ENCODE results near the gene FAHD2A. TPM values are rescaled to one million over a fixed set of nuclear protein-coding genes. Genes with fewer than 3 reads are reported as not detected.
"Not testable (repeated sequence)": the region's sequence is repeated elsewhere in the genome, so short reads cannot be mapped to it uniquely, and the experiment has no call there.

FAHD2A gene
- total and polyA plus RNA-seq, 5 donors from 2014 or later: 9.1 to 24.1 (median 15.6) TPM

GRCh38 chr2:95414015-95414594 is 11.6 kb downstream of the FAHD2A start:
- not testable (repeated sequence) for H3K9me3 ChIP-seq (ENCODE audit: control insufficient read depth in 2 of 2, low read length in 2 of 2); H3K36me3 Mint-ChIP-seq; H3K36me3 ChIP-seq (ENCODE audit: control insufficient read depth, insufficient read depth, low read length); H3K4me1 Mint-ChIP-seq; H3K9me3 Mint-ChIP-seq; H3K27ac ChIP-seq (ENCODE audit: insufficient read depth, low read length, poor library complexity, severe bottlenecking); H3K4me1 ChIP-seq (ENCODE audit: control insufficient read depth, insufficient read depth, low read length, poor library complexity, severe bottlenecking); H3K4me3 ChIP-seq (ENCODE audit: low read depth, low read length); H3K27me3 ChIP-seq (ENCODE audit: control insufficient read depth, insufficient read depth, low read length); H3K4me3 Mint-ChIP-seq; H3K27me3 Mint-ChIP-seq
- peak; percentile 21 to 64 (median 35) for DNase-seq
- H3K27ac Mint-ChIP-seq: peak overlapping the region in 1 of 3 donors; percentile 94
- ATAC-seq (ENCODE audit: low read depth in 2 of 2): peak; percentile 65 to 75

GRCh38 chr2:95415138-95415537 is 12.6 kb downstream of the FAHD2A start:
- H3K4me3 ChIP-seq (ENCODE audit: low read depth, low read length); H3K9me3 ChIP-seq (ENCODE audit: control insufficient read depth in 2 of 2, low read length in 2 of 2); H3K27ac Mint-ChIP-seq; H3K36me3 ChIP-seq (ENCODE audit: control insufficient read depth, insufficient read depth, low read length); ATAC-seq (ENCODE audit: low read depth in 2 of 2); H3K4me3 Mint-ChIP-seq; H3K36me3 Mint-ChIP-seq; H3K27me3 Mint-ChIP-seq; DNase-seq; H3K4me1 Mint-ChIP-seq; H3K9me3 Mint-ChIP-seq; H3K27me3 ChIP-seq (ENCODE audit: control insufficient read depth, insufficient read depth, low read length); H3K27ac ChIP-seq (ENCODE audit: insufficient read depth, low read length, poor library complexity, severe bottlenecking); H3K4me1 ChIP-seq (ENCODE audit: control insufficient read depth, insufficient read depth, low read length, poor library complexity, severe bottlenecking): not testable (repeated sequence)

GRCh38 chr2:95415561-95415960 is 13.1 kb downstream of the FAHD2A start:
- H3K9me3 ChIP-seq (ENCODE audit: control insufficient read depth in 2 of 2, low read length in 2 of 2); H3K27ac Mint-ChIP-seq; H3K9me3 Mint-ChIP-seq; ATAC-seq (ENCODE audit: low read depth in 2 of 2); H3K27ac ChIP-seq (ENCODE audit: insufficient read depth, low read length, poor library complexity, severe bottlenecking); H3K4me1 Mint-ChIP-seq; H3K36me3 Mint-ChIP-seq; H3K4me1 ChIP-seq (ENCODE audit: control insufficient read depth, insufficient read depth, low read length, poor library complexity, severe bottlenecking); H3K4me3 Mint-ChIP-seq; DNase-seq; H3K27me3 ChIP-seq (ENCODE audit: control insufficient read depth, insufficient read depth, low read length); H3K27me3 Mint-ChIP-seq; H3K36me3 ChIP-seq (ENCODE audit: control insufficient read depth, insufficient read depth, low read length); H3K4me3 ChIP-seq (ENCODE audit: low read depth, low read length): not testable (repeated sequence)

- not testable (repeated sequence) for H3K9me3 Mint-ChIP-seq; H3K27ac Mint-ChIP-seq; ATAC-seq (ENCODE audit: low read depth in 2 of 2); H3K27ac ChIP-seq (ENCODE audit: insufficient read depth, low read length, poor library complexity, severe bottlenecking); H3K4me3 ChIP-seq (ENCODE audit: low read depth, low read length); H3K9me3 ChIP-seq (ENCODE audit: control insufficient read depth in 2 of 2, low read length in 2 of 2); H3K4me3 Mint-ChIP-seq; DNase-seq; H3K27me3 Mint-ChIP-seq; H3K4me1 ChIP-seq (ENCODE audit: control insufficient read depth, insufficient read depth, low read length, poor library complexity, severe bottlenecking); H3K36me3 ChIP-seq (ENCODE audit: control insufficient read depth, insufficient read depth, low read length); H3K4me1 Mint-ChIP-seq; H3K36me3 Mint-ChIP-seq; H3K27me3 ChIP-seq (ENCODE audit: control insufficient read depth, insufficient read depth, low read length)
Measured at GRCh38 chr2:95427196-95427867, 24.8 kb downstream of the FAHD2A start.

GRCh38 chr2:95429748-95430467 is 27.4 kb downstream of the FAHD2A start:
- H3K4me1 Mint-ChIP-seq; H3K4me3 Mint-ChIP-seq; H3K9me3 Mint-ChIP-seq; H3K27me3 ChIP-seq (ENCODE audit: control insufficient read depth, insufficient read depth, low read length); DNase-seq; H3K27me3 Mint-ChIP-seq; H3K9me3 ChIP-seq (ENCODE audit: control insufficient read depth in 2 of 2, low read length in 2 of 2); H3K4me3 ChIP-seq (ENCODE audit: low read depth, low read length); H3K36me3 ChIP-seq (ENCODE audit: control insufficient read depth, insufficient read depth, low read length); H3K4me1 ChIP-seq (ENCODE audit: control insufficient read depth, insufficient read depth, low read length, poor library complexity, severe bottlenecking); H3K27ac ChIP-seq (ENCODE audit: insufficient read depth, low read length, poor library complexity, severe bottlenecking); H3K36me3 Mint-ChIP-seq; ATAC-seq (ENCODE audit: low read depth in 2 of 2); H3K27ac Mint-ChIP-seq: not testable (repeated sequence)

- H3K4me1 ChIP-seq (ENCODE audit: control insufficient read depth, insufficient read depth, low read length, poor library complexity, severe bottlenecking); H3K4me3 ChIP-seq (ENCODE audit: low read depth, low read length); DNase-seq; H3K4me3 Mint-ChIP-seq; H3K27ac Mint-ChIP-seq; H3K4me1 Mint-ChIP-seq; H3K9me3 Mint-ChIP-seq; H3K27me3 ChIP-seq (ENCODE audit: control insufficient read depth, insufficient read depth, low read length); H3K27me3 Mint-ChIP-seq; H3K27ac ChIP-seq (ENCODE audit: insufficient read depth, low read length, poor library complexity, severe bottlenecking); H3K36me3 ChIP-seq (ENCODE audit: control insufficient read depth, insufficient read depth, low read length); H3K9me3 ChIP-seq (ENCODE audit: control insufficient read depth in 2 of 2, low read length in 2 of 2); ATAC-seq (ENCODE audit: low read depth in 2 of 2); H3K36me3 Mint-ChIP-seq: not testable (repeated sequence)
Measured at GRCh38 chr2:95433373-95433772, 30.9 kb downstream of the FAHD2A start.

- H3K36me3 Mint-ChIP-seq; H3K4me1 ChIP-seq (ENCODE audit: control insufficient read depth, insufficient read depth, low read length, poor library complexity, severe bottlenecking); H3K27ac Mint-ChIP-seq; H3K36me3 ChIP-seq (ENCODE audit: control insufficient read depth, insufficient read depth, low read length); DNase-seq; H3K4me3 Mint-ChIP-seq; H3K27me3 ChIP-seq (ENCODE audit: control insufficient read depth, insufficient read depth, low read length); H3K9me3 ChIP-seq (ENCODE audit: control insufficient read depth in 2 of 2, low read length in 2 of 2); H3K4me1 Mint-ChIP-seq; ATAC-seq (ENCODE audit: low read depth in 2 of 2); H3K9me3 Mint-ChIP-seq; H3K27ac ChIP-seq (ENCODE audit: insufficient read depth, low read length, poor library complexity, severe bottlenecking); H3K27me3 Mint-ChIP-seq; H3K4me3 ChIP-seq (ENCODE audit: low read depth, low read length): not testable (repeated sequence)
Measured at GRCh38 chr2:95433973-95434372, 31.5 kb downstream of the FAHD2A start.

GRCh38 chr2:95434507-95435076 is 32.1 kb downstream of the FAHD2A start:
- not testable (repeated sequence) for H3K9me3 ChIP-seq (ENCODE audit: control insufficient read depth in 2 of 2, low read length in 2 of 2); H3K27ac ChIP-seq (ENCODE audit: insufficient read depth, low read length, poor library complexity, severe bottlenecking); H3K27me3 Mint-ChIP-seq; H3K4me3 Mint-ChIP-seq; DNase-seq; H3K4me3 ChIP-seq (ENCODE audit: low read depth, low read length); ATAC-seq (ENCODE audit: low read depth in 2 of 2); H3K4me1 ChIP-seq (ENCODE audit: control insufficient read depth, insufficient read depth, low read length, poor library complexity, severe bottlenecking); H3K27ac Mint-ChIP-seq; H3K9me3 Mint-ChIP-seq; H3K27me3 ChIP-seq (ENCODE audit: control insufficient read depth, insufficient read depth, low read length); H3K36me3 ChIP-seq (ENCODE audit: control insufficient read depth, insufficient read depth, low read length); H3K4me1 Mint-ChIP-seq; H3K36me3 Mint-ChIP-seq
